PFSK-1 (cell line): ENCODE results near the gene MYO1D.

Source experiments
- FOXP2 ChIP-seq: optimal IDR thresholded peaks from 2 replicates; pipeline ENCODE3; 2011; ENCODE audit warnings: borderline replicate concordance, control low read depth, inconsistent platforms; ENCODE audit not compliant: insufficient read depth; ENCODE audit errors: extremely low read length, extremely low read depth
- POLR2AphosphoS5 ChIP-seq: IDR thresholded peaks from 2 replicates; pipeline ENCODE4 v1.6.1; 2012; ENCODE audit warnings: low read depth, mild to moderate bottlenecking, control low read depth, low read length, moderate library complexity
- REST ChIP-seq, 2 experiments: IDR thresholded peaks; 2 replicates each; pipeline versions ENCODE4 v1.6.1 to v1.8.0; 2011 to 2012; ENCODE audit warnings: low read depth in 2 of 2, low read length in 2 of 2, control low read depth in 1 of 2, inconsistent platforms in 1 of 2, mild to moderate bottlenecking in 1 of 2, moderate library complexity in 1 of 2; ENCODE audit not compliant: insufficient read depth in 1 of 2
- SIN3A ChIP-seq: IDR thresholded peaks from 2 replicates; pipeline ENCODE4 v1.6.1; 2012; ENCODE audit warnings: mild to moderate bottlenecking, low read length, moderate library complexity, borderline replicate concordance; ENCODE audit not compliant: insufficient read depth
- TAF1 ChIP-seq: IDR thresholded peaks from 2 replicates; pipeline ENCODE4 v1.6.1; 2012; ENCODE audit warnings: low read length, control low read depth, borderline replicate concordance; ENCODE audit not compliant: insufficient read depth

- TF ChIP-seq REST (IDR thresholded peaks at IDR 0.05; ENCODE audit: insufficient read depth in 1 of 2, low read depth in 2 of 2, low read length in 2 of 2): no peak
- no peak for TF ChIP-seq FOXP2
- TF ChIP-seq TAF1: no peak
- no peak for TF ChIP-seq POLR2AphosphoS5
- TF ChIP-seq SIN3A: no peak
Observed at GRCh38 chr17:32569171-32570080, 307.5 kb downstream of the MYO1D start.
